Measurements from ENCODE around the gene CIRBP. TPM values are rescaled to one million over a fixed set of nuclear protein-coding genes. Genes with fewer than 3 reads are reported as not detected.

Gene CIRBP
- total RNA-seq, 2 donors from 2014 or later, result 492 to 644 TPM

- H3K27ac ChIP-seq, result peak overlapping the region in 1 of 2 donors; percentile 34
- DNase-seq (ENCODE audit: low spot score), result no peak
- H3K4me1 ChIP-seq (ENCODE audit: control insufficient read depth in 1 of 2, low read depth in 2 of 2), result peaks cover 61 to 77% of the 10 kb centered on the region in 2 donors
These were observed 12.3 kb upstream of the CIRBP start for GRCh38 chr19:1256646-1257474.

GRCh38 chr19:1257475-1258162 is 11.5 kb upstream of the CIRBP start:
- Histone ChIP-seq H3K4me1 (ENCODE audit: control insufficient read depth in 1 of 2, low read depth in 2 of 2) (peaks cover 68 to 81% of the 10 kb centered on the region in 2 donors), H3K27ac (peak overlapping the region; percentile 76 to 95), H3K27me3 (replicated peaks; ENCODE audit: insufficient read depth) (no peaks in the 10 kb centered on the region), H3K9me3 (no peaks in the 10 kb centered on the region), H3K4me3 (no peak overlapping the region), H3K36me3 (peaks cover 39% of the 10 kb centered on the region)
- TF ChIP-seq CTCF (IDR thresholded peaks at IDR 0.05), result no peak
- DNase-seq (ENCODE audit: low spot score), result no peak
- no peak for ATAC-seq (ENCODE audit: insufficient number of reproducible peaks, low FRiP score, low read depth)

More at GRCh38 chr19:1256646-1257474, 12.3 kb upstream of the CIRBP start:
- Histone ChIP-seq H3K36me3 (peaks cover 39% of the 10 kb centered on the region), H3K4me3 (no peak overlapping the region), H3K27me3 (replicated peaks; ENCODE audit: insufficient read depth) (no peaks in the 10 kb centered on the region), H3K9me3 (no peaks in the 10 kb centered on the region)
- no peak for TF ChIP-seq CTCF (IDR thresholded peaks at IDR 0.05)
- no peak for ATAC-seq (ENCODE audit: insufficient number of reproducible peaks, low FRiP score, low read depth)

- Histone ChIP-seq H3K27me3 (replicated peaks; ENCODE audit: insufficient read depth) (no peaks in the 10 kb centered on the region), H3K9me3 (no peaks in the 10 kb centered on the region), H3K27ac (peak overlapping the region; percentile 76 to 95), H3K4me1 (ENCODE audit: control insufficient read depth in 1 of 2, low read depth in 2 of 2) (peaks cover 71 to 86% of the 10 kb centered on the region in 2 donors), H3K36me3 (peaks cover 39% of the 10 kb centered on the region), H3K4me3 (no peak overlapping the region)
- no peak for ATAC-seq (ENCODE audit: insufficient number of reproducible peaks, low FRiP score, low read depth)
- no peak for DNase-seq (ENCODE audit: low spot score)
- no peak for TF ChIP-seq CTCF (IDR thresholded peaks at IDR 0.05)
These were observed 11.0 kb upstream of the CIRBP start for GRCh38 chr19:1258163-1258492.

GRCh38 chr19:1258707-1259205 is 10.4 kb upstream of the CIRBP start:
- ATAC-seq (ENCODE audit: insufficient number of reproducible peaks, low FRiP score, low read depth) (no peak), DNase-seq (ENCODE audit: low spot score) (no peak)
- Histone ChIP-seq H3K27me3 (replicated peaks; ENCODE audit: insufficient read depth) (no peaks in the 10 kb centered on the region), H3K9me3 (no peaks in the 10 kb centered on the region), H3K27ac (peak overlapping the region; percentile 76 to 95), H3K36me3 (peaks cover 39% of the 10 kb centered on the region), H3K4me1 (ENCODE audit: control insufficient read depth in 1 of 2, low read depth in 2 of 2) (peaks cover 66 to 84% of the 10 kb centered on the region in 2 donors), H3K4me3 (peak overlapping the region; percentile 59)
- no peak for TF ChIP-seq CTCF (IDR thresholded peaks at IDR 0.05)

GRCh38 chr19:1259206-1259875 is 9.8 kb upstream of the CIRBP start:
- peak overlapping the region; percentile 59 for H3K4me3 ChIP-seq
- no peaks in the 10 kb centered on the region for H3K27me3 ChIP-seq (replicated peaks; ENCODE audit: insufficient read depth)
- H3K4me1 ChIP-seq (ENCODE audit: control insufficient read depth in 1 of 2, low read depth in 2 of 2), result peaks cover 60 to 78% of the 10 kb centered on the region in 2 donors
- TF ChIP-seq CTCF (IDR thresholded peaks at IDR 0.05), result no peak
- H3K9me3 ChIP-seq, result no peaks in the 10 kb centered on the region
- peaks cover 34% of the 10 kb centered on the region for H3K36me3 ChIP-seq
- ATAC-seq (ENCODE audit: insufficient number of reproducible peaks, low FRiP score, low read depth), result no peak
- H3K27ac ChIP-seq, result peak overlapping the region; percentile 76 to 95
- DNase-seq (ENCODE audit: low spot score), result no peak
